Endothelial cell of hepatic sinusoid (primary cell): Measurements from ENCODE around the gene ATP2B3.

Experiments
- in situ Hi-C: cut with HindIII; loops from 2 replicates; pipeline ENCODE4 v1.10.0; 2017; ENCODE audit warnings: low sequenced_read_pairs

Gene ATP2B3

GRCh38 chrX:153608376-153608775 lies 90.9 kb downstream of the ATP2B3 start:
- in situ Hi-C loops, result no loop called here

- in situ Hi-C loops, result no loop called here
Observed at GRCh38 chrX:153608806-153609205, 91.4 kb downstream of the ATP2B3 start.

- in situ Hi-C loops, result no loop called here
Observed at GRCh38 chrX:153609917-153610835, 92.7 kb downstream of the ATP2B3 start.

GRCh38 chrX:153610836-153611213 lies 93.4 kb downstream of the ATP2B3 start:
- in situ Hi-C loops, result no loop called here

GRCh38 chrX:153611298-153612095 lies 94.1 kb downstream of the ATP2B3 start:
- in situ Hi-C loops, result no loop called here

- in situ Hi-C loops, result no loop called here
Observed at GRCh38 chrX:153612413-153612812, 95.0 kb downstream of the ATP2B3 start.

GRCh38 chrX:153614818-153615217 lies 97.4 kb downstream of the ATP2B3 start:
- in situ Hi-C loops, result no loop called here

GRCh38 chrX:153620576-153620975 lies 103.1 kb downstream of the ATP2B3 start:
- in situ Hi-C loops, result no loop called here

- in situ Hi-C loops, result no loop called here
Observed at GRCh38 chrX:153621949-153622598, 104.6 kb downstream of the ATP2B3 start.

GRCh38 chrX:153622661-153623309 lies 105.3 kb downstream of the ATP2B3 start:
- in situ Hi-C loops, result no loop called here

GRCh38 chrX:153623310-153624029 lies 106.0 kb downstream of the ATP2B3 start:
- in situ Hi-C loops, result no loop called here

GRCh38 chrX:153624196-153625091 lies 107.0 kb downstream of the ATP2B3 start:
- in situ Hi-C loops, result no loop called here

- in situ Hi-C loops, result no loop called here
Observed at GRCh38 chrX:153625271-153626024, 108.0 kb downstream of the ATP2B3 start.

- in situ Hi-C loops, result no loop called here
Observed at GRCh38 chrX:153626025-153626633, 108.7 kb downstream of the ATP2B3 start.

- in situ Hi-C loops, result no loop called here
Observed at GRCh38 chrX:153626863-153627674, 109.6 kb downstream of the ATP2B3 start.

- in situ Hi-C loops, result no loop called here
Observed at GRCh38 chrX:153627675-153628111, 110.3 kb downstream of the ATP2B3 start.

GRCh38 chrX:153628129-153628528 lies 110.7 kb downstream of the ATP2B3 start:
- in situ Hi-C loops, result no loop called here
